Panc1 (cell line): ENCODE measurements around the gene TMEM150A.

Experiments used
- POLR2AphosphoS5 ChIP-seq: IDR thresholded peaks from 2 replicates; pipeline ENCODE4 v1.6.1; 2012; ENCODE audit warnings: mild to moderate bottlenecking, low read depth, low read length, moderate library complexity
- REST ChIP-seq, 2 experiments: IDR thresholded peaks; 2 replicates each; pipeline ENCODE4 v1.6.1; 2011 to 2012; ENCODE audit warnings: low read depth in 2 of 2, control low read depth in 1 of 2, low read length in 1 of 2, mild to moderate bottlenecking in 1 of 2, moderate library complexity in 1 of 2; ENCODE audit not compliant: insufficient read depth in 1 of 2
- SIN3A ChIP-seq: IDR thresholded peaks from 2 replicates; pipeline ENCODE4 v1.6.1; 2012; ENCODE audit warnings: low read depth, mild to moderate bottlenecking, low read length, moderate library complexity, borderline replicate concordance; ENCODE audit not compliant: insufficient read depth
- TCF7L2 ChIP-seq: IDR thresholded peaks from 2 replicates; pipeline ENCODE4 v1.6.1; 2011; ENCODE audit warnings: mild to moderate bottlenecking, low read depth, low read length, inconsistent platforms
- TF ChIP-seq, protein P1 (sequence below): fragments of 450-650 bp; IDR thresholded peaks from 2 replicates; pipeline ENCODE4 v1.5.1; 2017; ENCODE audit warnings: mild to moderate bottlenecking

GRCh38 chr2:85648619-85649018 is 46.1 kb upstream of the TMEM150A start:
- TF ChIP-seq, protein P1, sequence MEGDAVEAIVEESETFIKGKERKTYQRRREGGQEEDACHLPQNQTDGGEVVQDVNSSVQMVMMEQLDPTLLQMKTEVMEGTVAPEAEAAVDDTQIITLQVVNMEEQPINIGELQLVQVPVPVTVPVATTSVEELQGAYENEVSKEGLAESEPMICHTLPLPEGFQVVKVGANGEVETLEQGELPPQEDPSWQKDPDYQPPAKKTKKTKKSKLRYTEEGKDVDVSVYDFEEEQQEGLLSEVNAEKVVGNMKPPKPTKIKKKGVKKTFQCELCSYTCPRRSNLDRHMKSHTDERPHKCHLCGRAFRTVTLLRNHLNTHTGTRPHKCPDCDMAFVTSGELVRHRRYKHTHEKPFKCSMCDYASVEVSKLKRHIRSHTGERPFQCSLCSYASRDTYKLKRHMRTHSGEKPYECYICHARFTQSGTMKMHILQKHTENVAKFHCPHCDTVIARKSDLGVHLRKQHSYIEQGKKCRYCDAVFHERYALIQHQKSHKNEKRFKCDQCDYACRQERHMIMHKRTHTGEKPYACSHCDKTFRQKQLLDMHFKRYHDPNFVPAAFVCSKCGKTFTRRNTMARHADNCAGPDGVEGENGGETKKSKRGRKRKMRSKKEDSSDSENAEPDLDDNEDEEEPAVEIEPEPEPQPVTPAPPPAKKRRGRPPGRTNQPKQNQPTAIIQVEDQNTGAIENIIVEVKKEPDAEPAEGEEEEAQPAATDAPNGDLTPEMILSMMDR, result no peak; the same call in 1 of the 2 replicates
- no peak for TF ChIP-seq POLR2AphosphoS5
- no peak for TF ChIP-seq TCF7L2
- no peak for TF ChIP-seq REST (IDR thresholded peaks at IDR 0.05; ENCODE audit: insufficient read depth in 1 of 2, low read depth in 2 of 2, low read length in 1 of 2)
- TF ChIP-seq SIN3A, result no peak
